HTERT RPE-1 (cell line): ENCODE measurements around the gene CFDP1.
"Not testable (repeated sequence)": the region's sequence is repeated elsewhere in the genome, so short reads cannot be mapped to it uniquely, and the experiment has no call there.

Experiments used
- in situ Hi-C: fragments of 300-500 bp; cut with MboI; formaldehyde crosslinking; loops from 4 replicates; pipeline ENCODE4 v1.14.3; 2020; ENCODE audit warnings: low sequenced_read_pairs

CFDP1 gene

GRCh38 chr16:75432828-75433731, at the start of gene CFDP1:
CFDP1 (minus strand) TSS chr16:75433503; CDS start chr16:75433352, 151 bp downstream.
- in situ Hi-C loops, result no loop called here

- in situ Hi-C loops, result no loop called here
Measured at GRCh38 chr16:75482434-75483205, 49.3 kb upstream of the CFDP1 start.

DNA sequence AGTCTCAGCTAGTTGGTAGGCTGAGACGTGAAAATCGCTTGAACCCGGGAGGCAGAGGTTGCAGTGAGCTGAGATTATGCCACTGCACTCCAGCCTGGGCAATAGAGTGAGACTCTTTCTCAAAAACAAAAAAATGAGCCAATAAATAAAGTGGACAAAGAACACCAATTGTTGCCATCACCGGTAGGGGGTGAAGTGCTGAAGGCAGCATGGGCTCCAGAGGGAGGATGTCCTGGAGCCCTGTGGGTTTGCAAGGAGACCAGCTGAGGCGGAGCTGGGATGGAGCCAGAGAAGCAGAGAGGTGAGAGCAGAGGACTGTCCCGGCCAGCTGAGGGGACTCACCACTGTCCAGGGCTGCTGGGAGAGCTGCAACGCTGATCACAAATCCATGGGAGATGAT, 48.2 kb upstream of the CFDP1 start:
- in situ Hi-C loops, result no loop called here

DNA sequence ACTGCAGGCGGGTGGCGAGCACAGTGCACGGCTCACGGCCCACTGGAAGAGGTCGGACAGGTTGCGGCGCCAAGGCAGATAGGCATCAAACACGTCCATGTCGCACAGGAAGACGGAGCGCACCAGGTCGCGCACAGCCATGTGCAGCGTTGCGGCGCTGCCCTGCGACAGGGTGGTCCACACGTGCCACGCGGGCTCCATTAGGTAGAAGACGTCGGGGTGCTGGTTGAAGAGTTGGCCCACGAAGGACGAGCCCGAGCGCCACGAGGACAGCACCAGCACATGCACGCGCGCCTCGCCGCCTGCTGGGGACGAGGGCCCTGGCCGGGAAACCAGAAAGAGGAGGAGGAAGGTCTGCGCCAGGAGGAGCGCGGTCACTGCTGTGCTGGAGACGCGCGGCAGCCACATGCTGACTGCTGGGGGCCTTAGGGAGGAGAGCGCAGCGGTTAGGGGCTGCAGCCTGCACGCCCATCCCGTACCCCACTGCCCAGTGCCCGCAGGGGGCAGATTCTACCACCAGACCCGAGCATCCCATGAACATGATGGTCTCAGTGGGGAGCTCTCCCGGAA, 46.2 kb upstream of the CFDP1 start:
- in situ Hi-C loops, result no loop called here

- in situ Hi-C loops, result no loop called here
Measured at GRCh38 chr16:75478480-75479345, 45.4 kb upstream of the CFDP1 start.

DNA sequence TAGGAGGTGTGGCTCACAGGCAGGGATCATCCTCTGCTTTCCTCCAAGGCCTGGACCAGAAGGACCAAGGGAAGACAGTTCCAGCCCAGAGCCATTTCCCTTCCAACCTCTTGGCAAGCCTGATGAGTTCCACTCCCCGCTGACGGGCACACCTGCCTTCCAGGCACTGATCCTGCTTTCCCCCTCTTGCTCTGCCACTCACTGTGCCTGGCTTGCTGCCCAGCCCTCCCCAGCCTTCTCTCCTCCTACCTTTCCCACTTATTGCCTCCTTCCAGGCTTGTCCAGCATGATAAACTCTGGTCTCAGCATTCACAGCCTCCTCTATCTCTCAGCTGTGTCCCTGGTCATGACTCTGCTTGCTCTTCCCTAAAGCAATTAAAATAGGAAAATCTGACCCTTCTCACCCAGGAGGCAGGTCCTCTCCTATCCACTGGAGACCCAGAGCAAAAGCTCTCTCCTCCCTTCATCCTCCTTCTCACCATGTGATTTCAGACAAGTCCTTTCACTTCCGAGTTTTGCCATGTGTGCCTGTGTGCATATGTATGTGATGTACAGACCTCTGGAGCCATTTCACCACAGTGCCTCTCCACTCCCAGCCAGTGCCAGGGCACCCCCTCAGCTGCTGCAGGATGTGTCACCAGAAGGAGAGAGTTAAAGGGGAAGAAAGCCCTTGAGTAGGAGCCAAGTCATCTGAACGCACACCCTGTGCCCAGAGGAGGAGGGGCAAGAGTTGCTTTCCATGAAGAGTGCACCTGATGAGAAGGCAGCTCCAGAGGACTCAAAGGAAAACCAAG, 44.6 kb upstream of the CFDP1 start:
- in situ Hi-C loops, result no loop called here

DNA sequence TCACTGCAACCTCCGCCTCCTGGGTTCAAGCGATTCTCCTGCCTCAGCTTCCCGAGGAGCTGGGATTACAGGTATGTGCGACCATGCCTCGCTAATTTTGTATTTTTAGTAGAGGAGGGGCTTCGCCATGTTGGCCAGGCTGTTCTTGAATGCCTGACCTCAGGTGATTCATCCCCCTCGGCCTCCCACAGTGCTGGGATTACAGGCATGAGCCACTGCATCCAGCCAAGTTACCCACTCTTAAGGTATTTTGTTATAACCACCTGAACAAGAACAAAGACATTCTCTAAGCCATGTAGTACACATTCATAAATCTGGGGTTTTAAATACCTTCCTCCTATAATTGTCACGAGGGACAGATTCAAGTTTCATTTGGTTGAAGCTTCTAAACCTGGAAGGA, 43.5 kb upstream of the CFDP1 start:
- in situ Hi-C loops, result no loop called here

DNA sequence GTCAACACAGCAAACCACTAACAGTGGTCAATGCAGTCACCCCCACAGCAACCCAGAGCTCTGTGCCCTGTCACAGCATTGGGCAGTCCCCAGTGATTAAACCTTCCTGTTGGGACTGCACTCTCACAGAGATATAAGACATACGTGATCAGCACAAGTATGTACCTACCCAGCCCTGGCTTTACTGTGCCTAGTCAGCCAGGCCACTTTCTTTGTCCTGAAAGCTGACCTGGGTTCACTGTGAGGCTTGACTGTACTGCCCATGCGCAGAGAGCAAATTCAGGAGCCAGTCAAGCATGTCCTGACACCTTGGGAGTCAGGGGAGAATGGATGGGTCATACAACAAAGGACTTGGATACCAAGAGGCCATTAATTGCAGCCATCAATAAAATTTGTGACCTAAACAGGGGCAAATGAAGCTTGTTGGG, 42.1 kb upstream of the CFDP1 start:
- in situ Hi-C loops, result no loop called here

DNA sequence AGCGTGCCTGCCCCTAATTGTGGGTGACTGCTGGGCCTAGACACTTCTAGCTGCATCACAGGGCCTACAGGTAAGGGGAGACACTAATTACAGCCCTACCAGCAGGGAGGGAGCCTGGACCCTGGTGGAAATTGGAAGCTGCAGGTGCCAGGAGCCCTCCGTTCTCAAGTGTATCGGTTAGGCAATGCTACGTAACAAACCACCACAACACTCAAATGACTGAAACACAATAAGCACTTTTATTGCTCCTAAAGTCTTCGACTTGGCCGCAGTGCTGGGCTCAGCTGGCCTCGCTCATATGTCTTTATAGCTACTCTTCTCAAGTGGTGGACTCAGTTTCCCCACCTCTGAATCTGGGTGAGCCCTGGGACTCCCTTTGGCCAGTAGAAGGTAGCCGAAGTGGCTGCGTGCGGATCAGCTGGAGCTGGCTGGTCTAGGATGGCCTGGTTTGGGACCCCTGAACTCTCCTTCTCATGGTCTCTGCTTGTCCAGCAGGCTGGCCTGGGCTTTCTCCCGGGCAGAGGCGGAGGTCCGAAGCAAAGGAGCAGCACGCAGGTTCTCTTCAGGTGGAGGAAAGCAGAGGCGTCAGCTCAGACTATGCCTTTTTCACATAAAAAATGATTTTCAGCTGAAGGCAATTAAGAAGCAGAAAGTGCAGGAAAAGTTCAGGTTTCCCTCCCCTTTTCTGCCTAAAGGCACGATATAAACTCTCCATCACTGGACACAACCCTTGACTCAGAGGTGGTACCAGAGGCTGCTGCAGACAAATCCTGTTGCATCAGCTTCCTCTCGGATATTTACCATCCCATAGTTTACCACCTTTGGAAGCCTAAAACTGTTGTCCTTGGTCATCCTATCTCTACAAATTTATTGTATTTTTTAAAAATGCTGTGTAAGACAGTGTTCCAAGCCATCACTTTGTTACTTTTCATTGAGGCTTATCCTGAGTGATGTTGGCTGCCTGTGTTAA, 39.9 kb upstream of the CFDP1 start:
- in situ Hi-C loops, result no loop called here

DNA sequence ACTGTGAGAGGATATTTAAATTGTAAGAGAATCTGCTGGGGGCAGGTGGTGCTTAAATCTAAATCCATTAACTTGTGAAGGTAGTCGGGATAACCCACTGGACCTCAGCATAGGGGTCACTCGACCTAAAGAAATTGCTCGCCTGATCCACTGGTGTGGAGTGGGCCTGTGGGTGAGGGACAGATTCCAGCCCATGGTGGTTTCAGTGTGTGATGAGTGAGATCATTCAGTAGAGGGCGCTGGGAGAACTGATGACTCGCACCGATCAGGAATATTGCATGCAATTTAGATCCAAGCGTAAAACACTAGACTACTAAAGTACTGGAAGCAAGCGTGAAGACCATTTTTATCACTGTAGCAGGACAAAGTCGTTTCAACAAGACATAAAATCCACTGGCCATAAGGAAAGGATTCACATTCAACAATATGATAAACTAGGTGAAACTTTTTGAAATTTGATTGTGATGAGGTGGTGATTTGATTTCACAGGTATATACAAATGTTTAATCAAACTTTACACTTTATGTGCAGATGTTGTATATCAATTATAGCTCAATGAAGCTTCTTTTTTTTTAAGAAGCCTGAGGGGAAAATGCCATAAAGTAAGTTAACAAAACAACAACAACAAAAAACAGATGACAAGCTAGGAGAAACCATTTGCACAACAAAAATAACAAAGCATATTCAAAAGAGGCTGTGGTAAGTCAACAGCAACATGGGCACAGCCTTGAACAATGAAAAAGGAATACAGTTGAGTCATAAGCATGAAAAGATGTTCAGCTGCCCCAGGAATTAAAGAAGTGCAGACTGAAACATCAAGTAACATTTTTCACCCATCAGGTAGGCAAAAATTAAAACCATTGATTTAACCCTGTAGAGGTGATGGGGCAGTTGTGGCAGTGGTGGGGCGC, 38.7 kb upstream of the CFDP1 start:
- in situ Hi-C loops, result no loop called here

- in situ Hi-C loops, result no loop called here
Measured at GRCh38 chr16:75466760-75467159, 33.5 kb upstream of the CFDP1 start.

GRCh38 chr16:75464122-75464918, 31.0 kb upstream of the CFDP1 start, which contains the start of gene TMEM170A:
TMEM170A (minus strand) TSS chr16:75464689; CDS start chr16:75464600, 89 bp downstream.
- in situ Hi-C loops, result no loop called here

DNA sequence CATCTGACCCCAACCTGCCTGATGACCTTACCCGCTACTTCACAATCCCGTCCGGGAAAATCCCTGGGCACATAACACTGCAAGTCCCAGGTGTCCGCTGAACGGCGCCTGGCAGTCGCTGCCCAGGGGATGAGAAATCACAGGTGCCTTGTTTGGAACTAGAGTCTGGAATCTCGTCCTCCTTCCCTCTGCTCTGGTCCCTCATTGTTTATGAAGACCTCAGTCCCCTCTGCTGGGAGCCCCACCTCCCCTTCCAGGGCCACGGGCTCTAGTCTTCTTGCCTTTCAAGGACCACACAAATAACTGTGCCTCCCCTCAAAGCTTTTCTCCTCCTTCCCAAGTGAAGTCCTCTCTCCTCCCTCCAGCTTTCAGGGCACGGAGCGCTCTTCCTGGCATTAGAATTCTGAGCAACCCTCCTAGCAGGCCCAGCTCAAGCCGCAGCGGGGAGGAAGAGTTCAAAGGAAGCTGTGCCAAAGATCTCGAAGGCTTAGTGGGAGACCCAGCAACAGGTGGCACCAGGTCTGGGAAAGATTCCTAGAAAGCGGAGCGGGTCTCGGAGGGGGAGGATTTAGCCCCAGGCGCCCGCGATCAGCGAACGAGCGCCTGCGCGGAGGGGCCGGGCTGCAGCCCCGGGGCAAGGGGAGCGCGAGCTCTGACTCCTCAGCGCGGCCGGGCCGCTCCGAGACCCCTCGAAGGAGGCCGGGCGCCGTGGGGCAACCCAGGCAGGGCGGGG, 30.3 kb upstream of the CFDP1 start:
- in situ Hi-C loops, result not testable (repeated sequence)

- in situ Hi-C loops, result no loop called here
Measured at GRCh38 chr16:75462806-75463205, 29.5 kb upstream of the CFDP1 start.

GRCh38 chr16:75461575-75461974, 28.3 kb upstream of the CFDP1 start:
- in situ Hi-C loops, result no loop called here

DNA sequence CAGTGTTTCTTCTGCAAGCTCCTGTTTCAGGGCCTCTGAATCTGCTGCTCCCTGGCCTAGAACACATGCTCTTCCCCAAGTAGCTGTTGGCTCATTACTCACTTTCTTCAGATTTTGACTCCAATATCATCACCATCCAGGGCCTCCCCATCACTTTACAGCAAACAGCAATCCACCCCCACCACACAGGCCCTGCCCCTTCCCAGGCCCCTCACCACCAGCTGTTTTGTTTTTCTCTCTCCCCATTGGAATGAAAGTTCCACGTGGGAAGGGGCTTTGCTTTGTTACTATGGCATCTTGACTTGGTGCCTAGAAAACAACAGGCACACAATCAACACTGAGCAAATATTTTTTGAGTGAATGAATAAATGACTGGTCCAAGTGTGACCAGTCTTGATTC, 27.1 kb upstream of the CFDP1 start:
- in situ Hi-C loops, result no loop called here
